ENCODE results near the gene PLXNA1.

PLXNA1 gene

DNA sequence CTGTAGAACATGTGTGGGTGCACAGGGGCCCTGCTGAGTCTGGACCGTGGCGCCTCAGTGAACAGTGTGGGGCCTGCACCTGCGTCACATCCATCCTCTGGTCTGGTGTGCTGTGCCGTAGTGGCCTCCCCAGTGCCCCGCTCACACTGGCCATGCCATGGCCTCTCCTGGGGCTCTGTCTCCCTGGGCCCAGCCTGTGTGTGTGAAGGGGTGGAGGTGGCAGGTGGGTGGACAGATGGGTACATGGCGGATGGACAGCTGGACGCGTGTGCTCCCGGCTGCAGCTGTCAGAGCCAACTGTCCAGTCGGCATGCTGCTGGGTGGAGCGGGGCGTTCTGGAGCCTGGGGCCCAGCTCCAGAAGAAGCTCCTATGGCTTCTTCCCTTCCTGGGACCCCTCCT, 17.8 kb downstream of the PLXNA1 start:
- no peak overlapping the region for H3K27ac ChIP-seq
- CTCF ChIA-PET = interaction anchor here (1.7 kb wide), 1 partner anchor 248 kb away, joined by 8 read pairs; no protein-coding TSS in a partner anchor
- no peak for TF ChIP-seq CTCF (conservative IDR thresholded peaks at IDR 0.05; ENCODE audit: low read depth)
- POLR2A ChIA-PET (ENCODE audit: low non-redundant PET) = no interaction called here
- no peak for DNase-seq (ENCODE audit: low spot score)

GRCh38 chr3:127001486-127002194, 18.7 kb downstream of the PLXNA1 start:
- ChIA-PET CTCF (interaction anchor here (0.6 to 1.7 kb wide), 7 partner anchors 9 to 1312 kb away, joined by 3 to 8 read pairs (median 5); no protein-coding TSS in a partner anchor), POLR2A (ENCODE audit: low non-redundant PET) (no interaction called here)
- H3K27ac ChIP-seq = no peak overlapping the region
- no peak for TF ChIP-seq CTCF (conservative IDR thresholded peaks at IDR 0.05; ENCODE audit: low read depth)
- DNase-seq (ENCODE audit: low spot score) = no peak

DNA sequence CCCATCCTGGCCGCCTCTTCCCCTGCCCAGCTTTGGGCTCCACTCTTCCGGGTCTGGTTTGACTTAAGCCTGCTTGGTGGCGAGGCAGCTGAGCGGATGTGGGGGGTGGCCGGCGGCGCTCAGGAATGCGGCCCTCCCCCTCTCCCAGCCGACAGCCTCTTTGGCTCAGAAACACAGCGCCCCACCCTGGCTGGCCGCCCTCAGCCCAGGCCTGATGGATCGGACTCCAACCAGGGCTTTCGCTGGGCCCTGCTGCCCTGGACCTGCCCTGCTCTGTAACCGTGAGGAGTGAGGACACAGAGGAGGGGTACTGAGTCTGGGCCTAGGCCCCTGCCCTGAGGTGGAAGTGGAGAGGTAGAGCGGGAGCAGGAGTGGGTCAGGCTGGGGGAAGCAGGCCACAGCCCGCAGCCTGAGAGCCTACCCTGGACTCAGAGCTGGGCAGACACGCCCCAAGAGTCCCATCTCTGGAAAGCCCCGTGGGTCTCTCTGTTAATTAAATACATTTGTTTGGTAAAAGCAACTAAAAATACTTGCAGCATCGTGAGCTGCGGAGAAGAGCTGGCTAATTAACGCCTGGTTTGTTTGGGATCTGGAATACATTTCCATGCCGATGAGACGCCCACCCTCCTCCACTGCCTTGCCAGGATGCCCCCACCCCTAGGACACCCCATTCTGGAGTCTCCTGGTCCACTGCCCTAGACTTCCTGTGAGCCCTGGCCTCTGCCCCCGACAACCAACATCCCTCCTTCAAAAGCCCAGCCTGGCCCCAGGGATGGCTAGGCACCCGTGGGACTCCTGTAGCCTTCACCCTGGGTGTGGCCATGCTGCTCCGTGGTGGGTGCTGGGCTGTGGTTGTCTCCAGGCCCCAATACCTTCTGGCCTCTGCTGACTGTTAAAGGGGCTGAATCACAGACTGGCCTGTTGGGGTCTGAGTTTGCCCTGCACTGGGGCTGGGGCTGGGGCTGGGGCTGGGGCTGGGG, 19.6 kb downstream of the PLXNA1 start:
- peak; percentile 84 for DNase-seq (ENCODE audit: low spot score)

GRCh38 chr3:127003175-127003555, 20.2 kb downstream of the PLXNA1 start:
- DNase-seq (ENCODE audit: low spot score) = no peak
- CTCF ChIA-PET = interaction anchor here (0.7 to 1.5 kb wide), 3 partner anchors 11 to 545 kb away, joined by 4 to 5 read pairs (median 4); no protein-coding TSS in a partner anchor
- POLR2A ChIA-PET (ENCODE audit: low non-redundant PET) = no interaction called here
- no peak overlapping the region for H3K27ac ChIP-seq
- TF ChIP-seq CTCF (conservative IDR thresholded peaks at IDR 0.05; ENCODE audit: low read depth) = no peak

More for the DNA sequence above, 19.6 kb downstream of the PLXNA1 start:
- H3K27ac ChIP-seq = no peak overlapping the region
- POLR2A ChIA-PET (ENCODE audit: low non-redundant PET) = no interaction called here
- CTCF ChIA-PET = interaction anchor here (0.6 to 1.7 kb wide), 9 partner anchors 9 to 1312 kb away, joined by 3 to 8 read pairs (median 4); no protein-coding TSS in a partner anchor
- TF ChIP-seq CTCF (conservative IDR thresholded peaks at IDR 0.05; ENCODE audit: low read depth) = peak; percentile 65

DNA sequence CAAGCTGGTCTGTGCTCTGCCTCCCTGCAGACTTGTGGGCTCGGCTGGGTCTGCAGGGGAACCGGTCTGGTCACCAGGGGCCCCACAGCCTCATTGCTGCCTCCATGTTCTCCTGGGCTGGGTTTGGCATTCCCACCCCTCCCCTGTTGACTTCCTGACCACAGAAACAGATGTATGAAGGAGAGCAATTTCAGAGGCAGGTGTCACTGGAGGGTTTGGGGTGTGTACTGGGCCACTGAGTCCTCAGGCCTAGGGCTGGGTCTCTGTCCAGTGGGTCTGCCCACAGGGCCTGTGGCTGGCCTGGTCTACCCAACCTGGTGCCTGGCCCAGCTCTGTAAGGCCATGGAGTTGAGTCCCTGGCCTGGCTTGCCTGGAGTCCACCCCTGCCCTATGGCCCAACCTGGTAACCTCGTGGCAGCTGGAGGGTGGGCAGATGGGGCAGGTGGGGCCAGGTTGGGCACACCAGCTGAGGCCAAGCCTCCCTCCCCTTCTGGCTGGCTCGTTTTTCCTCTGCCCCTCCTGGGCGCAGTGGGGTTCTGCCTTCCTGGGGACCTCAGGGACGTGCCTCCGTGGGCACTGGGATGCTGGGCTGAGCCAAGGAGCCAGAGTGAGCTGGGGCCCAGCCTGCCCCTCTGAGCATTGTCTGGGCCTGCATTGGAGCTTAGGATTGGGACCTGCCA, 20.8 kb downstream of the PLXNA1 start:
- POLR2A ChIA-PET (ENCODE audit: low non-redundant PET) = no interaction called here
- no peak for DNase-seq (ENCODE audit: low spot score)
- H3K27ac ChIP-seq = no peak overlapping the region
- TF ChIP-seq CTCF (conservative IDR thresholded peaks at IDR 0.05; ENCODE audit: low read depth) = no peak
- CTCF ChIA-PET = interaction anchor here (0.7 kb wide), 1 partner anchor 544 kb away, joined by 4 read pairs; no protein-coding TSS in a partner anchor

Data from RWPE1 (cell line).